ENCODE measurements around the gene HSPB8.
"Not testable (repeated sequence)": the region's sequence is repeated elsewhere in the genome, so short reads cannot be mapped to it uniquely, and the experiment has no call there.

HSPB8 gene

DNA sequence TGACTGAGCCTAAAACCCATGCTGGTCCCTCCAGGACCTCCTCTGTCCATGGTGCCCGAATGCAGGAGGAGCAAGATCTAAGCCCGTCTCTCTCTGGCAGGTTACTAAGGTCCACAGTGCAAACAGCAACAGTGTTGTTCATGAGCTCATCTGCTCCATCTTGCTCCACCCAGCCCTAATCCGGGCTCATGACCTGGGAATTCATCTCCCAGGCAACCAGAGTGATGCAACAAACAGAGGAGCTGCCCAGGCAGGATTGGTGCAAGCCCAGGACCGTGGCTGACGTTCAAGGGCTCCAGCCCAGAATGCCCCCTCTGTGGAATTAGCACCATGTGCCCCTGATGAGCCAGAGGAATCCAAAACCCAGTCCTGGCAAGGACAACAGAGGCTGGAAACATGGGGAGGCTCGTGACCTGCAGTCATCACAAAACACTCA, 29.9 kb downstream of the HSPB8 start:
- DNase-seq = no peak

- no peak for DNase-seq
Observed at GRCh38 chr12:119211884-119212283, 33.2 kb downstream of the HSPB8 start.

GRCh38 chr12:119216084-119216483, 37.4 kb downstream of the HSPB8 start:
- no peak for DNase-seq

DNA sequence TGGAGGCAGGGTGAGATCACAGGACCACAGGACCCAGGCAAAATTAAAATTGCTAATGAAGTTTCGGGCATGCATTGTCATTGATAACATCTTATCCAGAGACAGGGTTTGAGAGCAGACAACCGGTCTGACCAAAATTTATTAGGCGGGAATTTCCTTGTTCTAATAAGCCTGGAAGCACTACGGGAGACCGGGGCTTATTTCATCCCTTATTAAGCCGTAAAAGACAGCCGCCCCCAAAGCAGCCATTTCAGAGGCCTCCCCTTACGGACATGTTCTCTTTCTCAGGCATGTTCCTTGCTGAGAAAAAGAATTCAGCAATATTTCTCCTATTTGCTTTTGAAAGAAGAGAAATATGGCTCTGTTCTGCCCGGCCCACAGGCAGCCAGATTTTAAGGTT, 40.1 kb downstream of the HSPB8 start:
- not testable (repeated sequence) for DNase-seq

GRCh38 chr12:119222222-119222951, 43.7 kb downstream of the HSPB8 start:
- no peak for DNase-seq

GRCh38 chr12:119225454-119225853, 46.7 kb downstream of the HSPB8 start:
- no peak for DNase-seq

DNA sequence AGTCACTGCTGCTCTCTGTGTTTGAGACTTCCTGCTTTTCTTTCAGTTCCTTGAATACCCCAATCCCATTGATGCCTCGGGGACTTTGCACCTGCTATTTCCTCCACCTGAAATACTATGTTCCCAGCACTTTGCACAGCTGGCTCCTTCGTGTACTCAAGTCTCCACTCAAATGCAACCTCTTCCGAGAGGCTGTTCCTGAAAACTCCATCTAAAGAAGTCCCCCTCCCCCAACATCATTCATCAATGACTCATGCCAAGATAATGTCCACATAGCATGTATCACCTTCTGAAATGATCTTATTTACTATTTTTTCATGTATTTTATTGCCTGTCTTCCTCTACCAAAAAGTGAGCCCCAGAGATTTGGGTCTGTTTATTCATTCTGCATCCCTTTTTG, 48.6 kb downstream of the HSPB8 start:
- DNase-seq = no peak

- DNase-seq = no peak
Observed at GRCh38 chr12:119229205-119229604, 50.5 kb downstream of the HSPB8 start.

GRCh38 chr12:119229837-119230236, 51.1 kb downstream of the HSPB8 start:
- no peak for DNase-seq

GRCh38 chr12:119230807-119231206, 52.1 kb downstream of the HSPB8 start:
- no peak for DNase-seq

- DNase-seq = no peak
Observed at GRCh38 chr12:119231774-119232173, 53.0 kb downstream of the HSPB8 start.

DNA sequence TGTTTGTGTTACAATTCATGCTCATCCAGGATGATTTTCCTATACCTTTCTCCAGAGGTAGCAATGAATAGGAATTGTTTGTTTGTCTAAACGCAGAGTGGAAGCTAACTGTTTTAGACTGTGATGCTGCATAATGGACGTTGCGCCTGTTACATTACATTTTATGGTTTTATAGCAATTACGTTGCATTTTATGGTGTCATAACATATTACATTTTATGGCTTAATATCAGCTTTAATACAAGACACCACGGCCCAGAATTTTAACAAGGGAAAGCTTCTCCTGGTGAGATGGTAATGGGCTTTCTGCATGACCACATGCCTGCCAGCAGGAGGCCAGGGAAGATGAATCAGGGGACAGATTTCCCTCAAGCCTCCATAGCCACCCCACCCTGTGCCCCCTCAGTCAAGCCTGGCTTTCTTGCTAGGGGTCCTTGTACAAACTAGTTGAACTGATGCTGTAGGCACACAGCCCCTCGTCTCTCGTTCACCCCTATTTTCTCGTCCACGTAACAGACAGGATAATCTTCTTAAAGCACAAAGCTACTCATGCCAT, 56.5 kb downstream of the HSPB8 start:
- DNase-seq = no peak

- no peak for DNase-seq
Observed at GRCh38 chr12:119236372-119236771, 57.6 kb downstream of the HSPB8 start.

DNA sequence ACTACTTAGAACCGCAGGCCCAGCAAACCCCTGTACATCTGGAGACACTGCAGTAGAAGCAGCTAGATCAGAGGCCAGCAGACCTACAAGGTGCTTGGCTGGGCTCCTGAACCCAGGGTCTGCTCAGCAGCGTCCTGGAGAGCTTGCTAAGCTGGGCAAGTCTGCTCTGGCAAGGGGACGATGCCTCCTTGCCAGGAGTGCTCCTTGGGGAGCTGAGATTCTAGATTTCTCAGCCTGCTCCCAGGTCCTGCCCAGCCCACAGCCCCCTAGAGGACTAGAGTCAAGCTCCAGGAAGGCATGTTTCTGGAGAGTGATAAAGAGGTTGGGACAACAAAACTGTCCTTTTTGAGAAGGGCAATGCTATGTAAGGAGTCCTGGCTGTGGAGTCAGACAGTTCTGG, 60.3 kb downstream of the HSPB8 start:
- no peak for DNase-seq

DNA sequence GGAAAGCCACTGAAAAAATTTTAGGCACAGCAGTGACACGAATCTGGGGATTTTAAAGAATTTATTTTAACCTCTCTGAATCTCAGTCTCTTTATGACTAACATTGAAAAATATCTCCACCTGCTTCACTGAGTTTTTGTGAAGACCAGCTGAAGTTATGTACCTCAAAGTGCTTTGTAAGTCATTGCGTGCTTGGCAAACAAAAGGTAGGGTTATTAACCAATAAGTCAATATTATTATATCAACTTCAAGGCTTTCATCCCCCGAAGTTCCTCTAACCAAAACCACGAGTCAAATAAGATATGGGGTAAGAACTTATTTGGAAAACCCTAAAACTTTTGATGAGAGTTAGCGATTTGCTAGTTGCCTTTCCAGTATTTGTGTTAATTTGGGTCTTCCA, 62.3 kb downstream of the HSPB8 start:
- DNase-seq = no peak

DNA sequence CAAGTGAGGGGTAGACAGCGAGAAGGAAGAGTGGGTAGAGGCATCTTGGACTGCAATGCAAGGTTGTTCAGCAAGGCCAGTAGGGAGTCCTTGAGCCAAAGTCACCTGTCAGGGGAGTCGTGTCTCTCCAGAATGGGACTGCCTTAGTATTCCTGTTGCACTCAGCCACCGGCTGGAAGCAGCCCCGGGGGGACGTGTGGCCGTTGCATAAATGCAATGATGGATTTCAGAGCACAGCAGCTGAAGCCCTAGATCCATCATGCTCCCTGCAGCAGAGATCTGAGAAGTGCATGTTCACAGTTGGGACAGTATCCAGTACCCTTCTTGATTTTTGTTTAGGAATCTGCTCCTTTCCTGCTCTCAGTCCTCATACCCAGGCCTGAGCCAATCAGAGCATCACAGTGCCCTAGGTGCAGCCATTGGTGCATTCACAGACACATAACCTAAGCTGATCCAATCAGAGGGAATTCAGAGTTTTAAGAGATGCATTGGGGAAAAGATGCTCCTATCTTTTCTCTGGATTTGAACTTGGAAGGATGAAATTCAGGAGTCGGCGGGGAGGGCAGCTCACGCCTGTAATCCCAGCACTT, 62.9 kb downstream of the HSPB8 start:
- DNase-seq = no peak

Data from inflammatory macrophage treated with lipopolysaccharide for 4 hours (primary cell).